Liver (tissue), 9 donors: ENCODE results near the gene TMEM119. TPM values are rescaled to one million over a fixed set of nuclear protein-coding genes. Genes with fewer than 3 reads are reported as not detected.
A peak's percentile ranks its signal among the peaks of the same experiment; 100 is the strongest.
"Not testable (repeated sequence)": the region's sequence is repeated elsewhere in the genome, so short reads cannot be mapped to it uniquely, and the experiment has no call there.

Experiments
- DNase-seq: peaks from one replicate; pipeline ENCODE4 v3.0.0-alpha.2; 2017; ENCODE audit warnings: low spot score
- H3K27ac ChIP-seq, 2 donors: one replicate each; pipeline ENCODE4 v1.7.0; 2013; ENCODE audit warnings: inconsistent platforms in 2 of 2, low read length in 2 of 2, control low read depth in 1 of 2, low read depth in 1 of 2, mild to moderate bottlenecking in 1 of 2
- H3K27me3 ChIP-seq, 4 donors: one replicate each; pipeline versions ENCODE4 v1.6.1 to v1.7.0; 2013; ENCODE audit warnings: low read length in 3 of 4, inconsistent platforms in 1 of 4, mild to moderate bottlenecking in 1 of 4, moderate library complexity in 1 of 4; ENCODE audit not compliant: control insufficient read depth in 4 of 4, insufficient read depth in 4 of 4
- H3K36me3 ChIP-seq, 4 donors: one replicate each; pipeline versions ENCODE4 v1.6.1 to v1.7.0; 2013; ENCODE audit warnings: low read length in 3 of 4, mild to moderate bottlenecking in 3 of 4, low read depth in 1 of 4, moderate library complexity in 1 of 4; ENCODE audit not compliant: control insufficient read depth in 4 of 4, insufficient read depth in 3 of 4
- H3K4me1 ChIP-seq, 4 donors: one replicate each; pipeline versions ENCODE4 v1.6.1 to v1.7.0; 2013; ENCODE audit warnings: low read length in 3 of 4, mild to moderate bottlenecking in 3 of 4, moderate library complexity in 1 of 4; ENCODE audit not compliant: control insufficient read depth in 4 of 4, insufficient read depth in 4 of 4
- H3K4me3 ChIP-seq, 3 donors: one replicate each; pipeline versions ENCODE4 v1.6.1 to v1.7.0; 2013; ENCODE audit warnings: low read length in 3 of 3, control low read depth in 1 of 3, low read depth in 1 of 3, mild to moderate bottlenecking in 1 of 3
- H3K9ac ChIP-seq, 2 donors: one replicate each; pipeline ENCODE4 v1.7.0; 2013; ENCODE audit warnings: low read length in 2 of 2, mild to moderate bottlenecking in 2 of 2, moderate library complexity in 2 of 2, control low read depth in 1 of 2, low read depth in 1 of 2
- H3K9me3 ChIP-seq, 4 donors: one replicate each; pipeline versions ENCODE4 v1.6.1 to v1.7.0; 2013; ENCODE audit warnings: low read length in 3 of 4; ENCODE audit not compliant: control insufficient read depth in 4 of 4
- HNF4G ChIP-seq: IDR thresholded peaks from 2 replicates; pipeline ENCODE4 v1.6.1; 2016; ENCODE audit warnings: antibody characterized with exemption
- JUND ChIP-seq, 2 donors: IDR thresholded peaks; 2 replicates each; pipeline ENCODE4 v1.6.1; 2016; ENCODE audit warnings: antibody characterized with exemption in 2 of 2
- NR2F2 ChIP-seq: IDR thresholded peaks from 2 replicates; pipeline ENCODE4 v1.6.1; 2016; ENCODE audit warnings: antibody characterized with exemption
- RXRA ChIP-seq, 2 donors: IDR thresholded peaks; 2 replicates each; pipeline ENCODE4 v1.6.1; 2017 to 2018; ENCODE audit warnings: antibody characterized with exemption in 2 of 2, mild to moderate bottlenecking in 1 of 2
- SP1 ChIP-seq: IDR thresholded peaks from 2 replicates; pipeline ENCODE4 v1.6.1; 2018; ENCODE audit warnings: antibody characterized with exemption, mild to moderate bottlenecking
- TAF1 ChIP-seq: conservative IDR thresholded peaks from 2 replicates; pipeline ENCODE4 v1.6.1; 2016; ENCODE audit warnings: antibody characterized with exemption, mild to moderate bottlenecking
- YY1 ChIP-seq: IDR thresholded peaks from 2 replicates; pipeline ENCODE4 v1.6.1; 2016; ENCODE audit warnings: antibody characterized with exemption, mild to moderate bottlenecking
- WGBS: extraction: QIAGEN DNeasy Blood & Tissue Kit; methylation state at CpG from one replicate; pipeline ENCODE4 v1.1.7; 2013; 5-methylcytosine and 5-hydroxymethylcytosine counted together
- polyA plus RNA-seq, 2 donors: library from polyadenylated mRNA; stranded (reverse) in 1 of 2; unstranded in 1 of 2; fragments of 200-250 nt in 1 of 2; fragments of >200 nt in 1 of 2; fragmentation: Nextera tagmentation in 1 of 2; extraction: Ambion mirVana in 1 of 2; gene quantifications; one replicate each; pipeline versions ENCODE4 v1.2.1 to v1.2.3, GENCODE V29; 2013 to 2015
- total RNA-seq, 2 donors: library from RNA; depleted of rRNA; stranded (reverse); fragments of >200 nt; gene quantifications; one replicate each; pipeline ENCODE4 v1.2.3, GENCODE V29; 2014
- TF ChIP-seq, protein P1 (sequence below): IDR thresholded peaks from 2 replicates; pipeline ENCODE4 v1.6.1; 2016; ENCODE audit warnings: antibody characterized with exemption
- donor health status: healthy.
- donor health status: healthy.
- donor health status: healthy.
- donor health status: healthy.
- donor health status: healthy.

Gene TMEM119
- total and polyA plus RNA-seq, 4 donors, result 0.14 to 2.6 (median 0.38) TPM

DNA sequence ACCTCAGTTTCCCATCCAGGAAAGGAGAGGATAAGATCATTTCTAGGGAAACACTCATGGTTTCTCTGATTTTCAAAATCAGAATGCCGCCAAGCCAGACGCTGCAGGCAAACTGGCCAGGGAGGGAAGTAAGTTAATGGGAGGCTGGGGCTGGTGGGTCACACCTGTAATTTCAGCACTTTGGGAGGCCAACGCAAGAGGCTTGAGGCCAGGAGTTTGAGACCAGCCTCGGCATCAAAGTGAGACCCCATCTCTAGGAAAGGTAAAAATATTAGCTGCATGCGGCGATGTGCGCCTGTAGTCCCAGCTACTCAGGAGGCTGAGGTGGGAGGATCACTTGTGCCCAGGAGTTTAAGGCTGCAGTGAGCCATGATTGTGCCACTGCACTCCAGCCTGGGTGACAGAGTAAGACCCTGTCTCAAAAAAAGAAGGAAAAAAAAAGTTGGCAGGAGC, 35.2 kb upstream of the TMEM119 start:
- H3K9ac ChIP-seq, result peak overlapping the region; percentile 44 to 45

DNA sequence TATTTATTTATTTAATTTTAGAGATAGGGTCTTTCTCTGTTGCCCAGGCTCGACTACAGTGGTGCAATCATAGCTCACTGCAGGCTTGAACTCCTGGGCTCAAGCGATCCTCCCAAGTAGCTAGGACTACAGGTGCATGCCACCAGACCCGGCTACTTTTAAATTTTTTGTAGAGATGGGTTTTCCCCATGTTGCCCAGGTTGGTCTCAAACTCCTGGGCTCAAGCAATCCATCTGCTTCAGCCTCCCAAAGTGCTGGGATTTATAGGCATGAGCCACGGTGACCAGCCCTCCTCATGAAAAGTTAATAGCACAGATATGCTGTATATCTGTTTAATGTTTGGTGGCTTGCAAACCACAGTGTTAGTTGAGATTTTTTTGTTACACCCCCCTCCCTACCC, 33.4 kb upstream of the TMEM119 start:
- H3K9me3 ChIP-seq, H3K4me3 ChIP-seq, H3K9ac ChIP-seq, H3K4me1 ChIP-seq, DNase-seq, H3K27me3 ChIP-seq, H3K27ac ChIP-seq, H3K36me3 ChIP-seq: not testable (repeated sequence)
- 93% methylated on average over 4 of the region's 4 CpGs for WGBS

More for the DNA sequence above, 35.2 kb upstream of the TMEM119 start:
- TF ChIP-seq YY1 (no peak), TAF1 (no peak)
- Histone ChIP-seq H3K4me1 (peaks cover 0 to 2% (median 0%) of the 10 kb centered on the region in 4 donors), H3K4me3 (peak overlapping the region in 1 of 3 donors; percentile 5), H3K9me3 (no peaks in the 10 kb centered on the region), H3K27ac (peak overlapping the region; percentile 45 to 51), H3K36me3 (no peaks in the 10 kb centered on the region), H3K27me3 (peaks cover 0 to 2% (median 0%) of the 10 kb centered on the region in 4 donors)
- 80% methylated on average over 7 of the region's 7 CpGs for WGBS
- DNase-seq, result no peak

DNA sequence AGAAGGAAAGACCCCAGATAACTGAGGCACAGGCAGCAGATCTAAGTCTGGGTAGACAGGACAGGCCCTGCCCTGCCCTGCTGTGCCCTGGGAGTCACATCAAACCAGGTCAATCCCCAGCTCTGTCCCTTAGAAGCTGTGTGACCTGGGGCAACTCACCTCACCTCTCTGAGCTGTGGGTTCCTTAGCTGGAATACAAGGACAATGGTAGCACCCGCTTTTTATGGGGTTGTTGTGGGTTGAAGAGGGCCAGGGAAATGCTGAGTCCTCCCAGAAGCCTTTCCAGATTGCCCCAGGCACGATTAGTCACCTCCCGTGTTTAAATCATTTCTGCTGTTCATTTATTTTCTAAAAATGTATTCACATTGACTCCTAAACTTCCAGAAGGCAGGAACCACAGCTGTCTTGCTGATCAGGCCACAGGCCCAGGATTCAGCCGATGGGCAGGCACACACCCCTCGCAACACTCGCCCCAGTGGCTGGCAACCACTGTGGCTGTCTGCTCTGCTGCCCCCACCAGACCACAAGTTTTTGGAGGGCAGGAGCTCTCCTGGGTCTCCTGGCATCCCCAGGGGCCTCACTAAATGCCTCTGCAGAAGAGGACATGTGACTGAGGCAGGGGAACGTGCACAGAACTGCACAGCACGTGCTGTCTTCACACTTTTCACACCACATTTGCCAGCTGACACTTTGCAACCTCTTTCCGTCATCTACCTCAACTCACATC, 32.8 kb upstream of the TMEM119 start:
- Histone ChIP-seq H3K27me3 (no peaks in the 10 kb centered on the region), H3K9ac (no peak overlapping the region), H3K4me1 (peaks cover 0 to 2% (median 0%) of the 10 kb centered on the region in 4 donors), H3K27ac (peak overlapping the region in 1 of 2 donors; percentile 22), H3K9me3 (no peaks in the 10 kb centered on the region), H3K36me3 (no peaks in the 10 kb centered on the region), H3K4me3 (no peak overlapping the region)
- 68% methylated on average over 9 of the region's 9 CpGs for whole genome bisulfite sequencing
- DNase-seq, result no peak
- TF ChIP-seq HNF4G, result no peak
- no peak for TF ChIP-seq TAF1
- no peak for TF ChIP-seq SP1
- TF ChIP-seq JUND (IDR thresholded peaks at IDR 0.05), result no peak
- TF ChIP-seq, protein P1, sequence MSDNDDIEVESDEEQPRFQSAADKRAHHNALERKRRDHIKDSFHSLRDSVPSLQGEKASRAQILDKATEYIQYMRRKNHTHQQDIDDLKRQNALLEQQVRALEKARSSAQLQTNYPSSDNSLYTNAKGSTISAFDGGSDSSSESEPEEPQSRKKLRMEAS, result no peak
- no peak for TF ChIP-seq NR2F2
- TF ChIP-seq RXRA (IDR thresholded peaks at IDR 0.05), result no peak

DNA sequence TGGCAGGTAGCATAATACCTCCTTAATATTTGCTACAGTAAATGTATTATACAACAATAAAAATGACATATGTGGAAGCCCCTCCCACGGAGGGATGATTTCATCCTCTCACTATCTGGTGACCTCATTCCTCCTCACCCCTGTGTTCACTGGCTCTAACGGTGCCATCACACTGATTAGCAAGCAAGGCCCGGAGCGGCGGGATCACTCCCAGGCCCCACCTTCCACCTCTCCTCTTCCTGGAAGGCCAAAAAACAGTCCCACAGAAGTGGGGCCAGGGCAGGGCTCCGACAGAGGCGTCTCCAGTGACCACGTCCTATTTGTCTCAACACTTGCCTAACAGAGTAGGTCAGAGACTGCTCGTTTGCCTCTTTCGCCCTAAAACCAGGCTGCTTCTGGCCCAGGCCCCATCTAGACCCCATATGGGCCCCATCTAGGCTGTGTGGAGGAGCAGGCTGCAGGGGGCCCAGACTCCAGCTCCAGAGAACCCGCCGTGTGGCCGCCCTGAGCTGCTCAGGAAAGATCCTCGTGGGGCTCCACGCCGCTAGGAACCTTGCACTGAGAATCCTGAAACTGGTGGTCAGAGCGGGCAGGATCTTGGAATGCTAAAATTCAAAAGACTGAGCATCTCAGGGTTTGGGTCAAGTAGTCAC, 32.1 kb upstream of the TMEM119 start:
- peak; percentile 52 for DNase-seq
- Histone ChIP-seq H3K9me3 (no peaks in the 10 kb centered on the region), H3K36me3 (no peaks in the 10 kb centered on the region), H3K9ac (no peak overlapping the region), H3K27ac (peak overlapping the region in 1 of 2 donors; percentile 22), H3K4me1 (peaks cover 0 to 2% (median 0%) of the 10 kb centered on the region in 4 donors), H3K27me3 (no peaks in the 10 kb centered on the region), H3K4me3 (no peak overlapping the region)
- no peak for TF ChIP-seq SP1
- 79% methylated on average over 17 of the region's 17 CpGs for WGBS
